ENCODE data around the gene PGGHG. TPM values are rescaled to one million over a fixed set of nuclear protein-coding genes. Genes with fewer than 3 reads are reported as not detected.

The PGGHG gene
- polyA plus RNA-seq, 4 donors: 86.9 to 154 (median 122) TPM

DNA sequence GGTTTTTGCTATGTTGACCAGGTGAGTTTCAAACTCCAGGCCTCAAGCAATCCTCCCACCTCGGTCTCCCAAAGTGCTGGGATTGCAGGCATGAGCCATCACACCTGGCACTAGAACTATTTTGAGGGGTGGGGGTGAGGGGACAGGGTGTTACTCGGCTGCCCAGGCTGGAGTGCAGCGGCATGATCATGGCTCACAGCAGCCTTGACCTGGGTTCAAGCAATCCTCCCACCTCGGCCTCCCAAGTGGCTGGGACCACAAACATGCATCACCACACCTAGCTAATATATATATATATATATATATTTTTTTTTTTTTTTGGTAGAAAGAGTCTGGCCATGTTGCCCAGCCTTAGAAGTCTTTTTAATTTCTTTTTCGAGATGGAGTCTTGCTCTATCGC is 48.8 kb downstream of the PGGHG start:
- Histone ChIP-seq H3K27me3 (ENCODE audit: control insufficient read depth in 3 of 3, insufficient read depth in 3 of 3, low read length in 3 of 3) (no peaks in the 10 kb centered on the region), H3K4me3 (ENCODE audit: low read depth in 1 of 3, low read length in 3 of 3) (no peak overlapping the region), H3K4me1 (ENCODE audit: control insufficient read depth in 3 of 3, insufficient read depth in 2 of 3, low read depth in 1 of 3, low read length in 2 of 3) (peaks cover 0 to 27% (median 7%) of the 10 kb centered on the region in 3 donors), H3K27ac (ENCODE audit: low read depth in 1 of 3, low read length in 2 of 3) (no peak overlapping the region), H3K36me3 (ENCODE audit: control insufficient read depth in 3 of 3, insufficient read depth in 2 of 3, low read depth in 1 of 3, low read length in 3 of 3) (no peaks in the 10 kb centered on the region), H3K9me3 (ENCODE audit: control insufficient read depth in 2 of 2, insufficient read depth in 1 of 2, low read depth in 1 of 2, low read length in 1 of 2) (no peaks in the 10 kb centered on the region)
- no peak for FAIRE-seq
- 90 to 96% (median 90%) methylated on average over 6 of the region's 6 CpGs for WGBS, 3 donors
- DNase-seq: no peak

DNA sequence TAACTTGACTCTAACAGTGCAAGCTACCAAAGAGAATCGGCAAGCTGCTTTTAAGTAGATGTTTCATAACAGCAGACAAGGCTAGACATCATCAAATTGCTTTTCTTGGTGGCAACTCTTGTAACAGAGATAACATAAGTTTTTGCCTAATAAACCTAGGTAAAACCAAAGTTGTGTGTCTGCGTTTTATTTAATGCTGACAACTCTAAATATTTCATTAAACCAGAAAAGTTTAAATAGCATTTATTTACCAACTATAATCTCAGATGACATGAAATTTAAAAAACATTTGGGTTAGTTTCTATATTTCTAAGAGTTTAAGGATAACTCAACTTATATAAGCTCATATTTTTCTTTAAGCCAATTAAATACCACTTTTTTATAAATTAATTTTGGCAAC is 51.0 kb downstream of the PGGHG start:
- H3K36me3 ChIP-seq (ENCODE audit: control insufficient read depth in 3 of 3, insufficient read depth in 2 of 3, low read depth in 1 of 3, low read length in 3 of 3): no peaks in the 10 kb centered on the region
- no peak for FAIRE-seq
- no peak for DNase-seq
- peaks cover 0 to 17% (median 4%) of the 10 kb centered on the region in 3 donors for H3K4me1 ChIP-seq (ENCODE audit: control insufficient read depth in 3 of 3, insufficient read depth in 2 of 3, low read depth in 1 of 3, low read length in 2 of 3)
- H3K27me3 ChIP-seq (ENCODE audit: control insufficient read depth in 3 of 3, insufficient read depth in 3 of 3, low read length in 3 of 3): no peaks in the 10 kb centered on the region
- 92 to 95% (median 93%) methylated on average over 2 of the region's 2 CpGs for WGBS, 3 donors
- H3K4me3 ChIP-seq (ENCODE audit: low read depth in 1 of 3, low read length in 3 of 3): no peak overlapping the region
- H3K9me3 ChIP-seq (ENCODE audit: control insufficient read depth in 2 of 2, insufficient read depth in 1 of 2, low read depth in 1 of 2, low read length in 1 of 2): no peaks in the 10 kb centered on the region
- no peak overlapping the region for H3K27ac ChIP-seq (ENCODE audit: low read depth in 1 of 3, low read length in 2 of 3)

DNA sequence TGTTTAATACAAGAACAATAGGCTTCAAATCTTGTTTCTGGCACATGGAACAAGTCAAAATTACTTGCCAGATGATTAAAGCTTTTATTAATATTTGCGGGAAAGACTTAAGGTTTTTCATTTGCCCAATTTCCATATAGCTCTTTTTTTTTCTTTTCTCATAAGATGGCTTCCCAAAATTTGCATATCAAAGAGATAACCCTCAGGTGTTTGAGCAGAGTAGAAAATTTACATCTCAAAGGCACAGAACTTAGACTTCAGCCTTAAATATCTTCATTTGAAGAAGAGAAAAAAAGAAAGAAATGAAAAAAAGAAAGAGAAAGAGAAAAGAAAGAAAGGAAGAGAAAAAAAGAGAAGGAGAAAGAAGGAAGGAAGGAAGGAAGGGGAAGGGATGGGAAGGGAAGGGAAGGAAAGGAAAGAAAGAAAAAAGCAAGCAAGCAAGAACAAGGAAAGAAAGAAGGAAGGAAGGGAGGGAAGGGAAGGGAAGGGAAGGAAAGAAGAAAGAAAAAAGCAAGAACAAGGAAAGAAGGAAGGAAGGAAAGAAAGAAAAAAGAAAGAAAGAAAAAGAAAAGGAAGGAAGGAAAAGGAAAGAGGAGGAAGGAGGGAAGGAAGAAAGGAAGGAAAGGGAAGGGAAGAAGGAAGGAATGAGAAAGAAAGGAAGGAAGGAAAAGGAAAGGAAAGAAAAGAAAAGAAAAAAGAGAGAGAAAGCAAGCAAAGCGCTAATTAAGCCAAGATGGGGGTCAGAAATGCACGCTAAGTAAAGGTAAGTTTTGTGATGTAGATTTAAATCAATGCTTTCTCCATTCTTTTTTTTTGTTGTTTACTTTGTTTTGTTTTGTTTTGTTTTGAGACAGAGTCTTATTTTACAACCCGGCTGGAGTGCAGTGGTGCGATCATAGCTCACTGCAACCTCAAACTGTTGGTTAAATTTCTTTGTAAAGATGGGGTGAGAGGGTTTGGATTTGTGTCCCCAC is 51.9 kb downstream of the PGGHG start:
- 82 to 85% (median 83%) methylated on average over 5 of the region's 5 CpGs for WGBS, 3 donors
- FAIRE-seq: no peak
- H3K27ac ChIP-seq (ENCODE audit: low read depth in 1 of 3, low read length in 2 of 3): no peak overlapping the region
- H3K9me3 ChIP-seq (ENCODE audit: control insufficient read depth in 2 of 2, insufficient read depth in 1 of 2, low read depth in 1 of 2, low read length in 1 of 2): no peaks in the 10 kb centered on the region
- no peaks in the 10 kb centered on the region for H3K27me3 ChIP-seq (ENCODE audit: control insufficient read depth in 3 of 3, insufficient read depth in 3 of 3, low read length in 3 of 3)
- H3K4me3 ChIP-seq (ENCODE audit: low read depth in 1 of 3, low read length in 3 of 3): no peak overlapping the region
- no peaks in the 10 kb centered on the region for H3K36me3 ChIP-seq (ENCODE audit: control insufficient read depth in 3 of 3, insufficient read depth in 2 of 3, low read depth in 1 of 3, low read length in 3 of 3)
- no peak for DNase-seq
- H3K4me1 ChIP-seq (ENCODE audit: control insufficient read depth in 3 of 3, insufficient read depth in 2 of 3, low read depth in 1 of 3, low read length in 2 of 3): peaks cover 0 to 11% (median 4%) of the 10 kb centered on the region in 3 donors

DNA sequence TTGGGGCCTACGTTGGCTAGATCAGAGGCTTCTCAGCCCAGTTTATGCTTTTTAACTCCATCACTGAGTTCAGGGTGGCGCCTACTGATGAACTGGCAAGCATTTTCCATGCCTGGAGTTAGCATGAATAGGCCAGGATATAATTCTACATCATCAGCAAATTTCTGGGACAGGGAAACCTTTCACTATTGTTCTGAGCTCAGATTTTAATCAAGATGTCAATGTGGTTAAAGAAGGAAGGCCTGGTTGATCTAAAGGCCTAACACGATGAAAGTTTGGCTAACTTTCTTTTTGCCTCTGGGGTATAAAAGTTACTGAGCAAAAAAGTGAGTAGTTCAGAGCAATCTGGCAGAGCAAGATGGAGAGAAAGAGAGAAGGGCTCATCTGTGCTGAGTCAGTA is 53.4 kb downstream of the PGGHG start:
- H3K27me3 ChIP-seq (ENCODE audit: control insufficient read depth in 3 of 3, insufficient read depth in 3 of 3, low read length in 3 of 3): no peaks in the 10 kb centered on the region
- DNase-seq (no peak), FAIRE-seq (no peak)
- H3K4me3 ChIP-seq (ENCODE audit: low read depth in 1 of 3, low read length in 3 of 3): no peak overlapping the region
- 76 to 79% (median 78%) methylated on average over 3 of the region's 3 CpGs for WGBS, 3 donors
- no peaks in the 10 kb centered on the region for H3K36me3 ChIP-seq (ENCODE audit: control insufficient read depth in 3 of 3, insufficient read depth in 2 of 3, low read depth in 1 of 3, low read length in 3 of 3)
- H3K4me1 ChIP-seq (ENCODE audit: control insufficient read depth in 3 of 3, insufficient read depth in 2 of 3, low read depth in 1 of 3, low read length in 2 of 3): no peaks in the 10 kb centered on the region
- H3K27ac ChIP-seq (ENCODE audit: low read depth in 1 of 3, low read length in 2 of 3): no peak overlapping the region
- no peaks in the 10 kb centered on the region for H3K9me3 ChIP-seq (ENCODE audit: control insufficient read depth in 2 of 2, insufficient read depth in 1 of 2, low read depth in 1 of 2, low read length in 1 of 2)

DNA sequence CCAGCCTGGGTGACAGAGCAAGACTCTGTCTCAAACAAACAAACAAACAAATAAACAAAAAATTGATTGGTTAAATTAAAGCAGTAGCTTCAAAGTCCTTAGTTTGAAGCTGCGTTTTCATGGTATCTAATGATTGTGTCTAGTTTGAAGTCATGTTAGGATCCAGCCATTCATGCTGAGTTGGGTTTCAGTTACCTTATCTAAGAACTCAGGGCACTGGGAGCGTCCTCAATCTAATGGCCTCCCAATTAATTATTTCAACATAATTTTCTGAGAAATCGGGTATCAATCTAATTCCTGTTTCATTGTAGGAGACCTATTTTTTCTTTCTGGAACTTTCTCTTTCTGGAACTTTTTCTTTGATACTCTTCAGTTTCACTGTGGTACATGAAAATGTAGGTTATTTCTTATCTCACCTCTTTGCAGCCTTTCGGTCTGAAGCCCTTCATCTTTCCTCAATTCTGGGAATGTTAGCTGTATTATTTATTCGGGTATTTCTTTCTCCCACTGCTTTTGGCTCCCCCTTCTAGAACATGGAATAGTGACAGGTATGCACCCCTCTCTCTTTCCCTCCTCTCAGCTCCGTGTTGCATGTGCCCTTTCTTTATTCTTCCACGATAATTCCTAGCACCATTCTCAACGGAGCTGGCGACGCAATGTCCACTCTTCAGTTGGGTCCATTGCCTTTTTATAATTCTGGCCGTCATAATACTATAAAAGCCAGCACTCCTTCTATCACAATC is 56.1 kb downstream of the PGGHG start:
- Histone ChIP-seq H3K36me3 (ENCODE audit: control insufficient read depth in 3 of 3, insufficient read depth in 2 of 3, low read depth in 1 of 3, low read length in 3 of 3) (no peaks in the 10 kb centered on the region), H3K27ac (ENCODE audit: low read depth in 1 of 3, low read length in 2 of 3) (no peak overlapping the region), H3K4me1 (ENCODE audit: control insufficient read depth in 3 of 3, insufficient read depth in 2 of 3, low read depth in 1 of 3, low read length in 2 of 3) (peaks cover 0 to 5% (median 0%) of the 10 kb centered on the region in 3 donors), H3K9me3 (ENCODE audit: control insufficient read depth in 2 of 2, insufficient read depth in 1 of 2, low read depth in 1 of 2, low read length in 1 of 2) (no peaks in the 10 kb centered on the region), H3K4me3 (ENCODE audit: low read depth in 1 of 3, low read length in 3 of 3) (no peak overlapping the region), H3K27me3 (ENCODE audit: control insufficient read depth in 3 of 3, insufficient read depth in 3 of 3, low read length in 3 of 3) (no peaks in the 10 kb centered on the region)
- WGBS, 3 donors: 85 to 91% (median 90%) methylated on average over 11 of the region's 11 CpGs
- no peak for FAIRE-seq
- DNase-seq: no peak

Other genes starting within 250 kb of the PGGHG start
- not detected for gene SCGB1C1, start 96.0 kb upstream of the PGGHG start, polyA plus RNA-seq
- 10 to 100 TPM; 30.4 to 58.2 (median 35.5) TPM for gene BET1L, start 81.7 kb upstream of the PGGHG start, polyA plus RNA-seq
- gene RIC8A, start 81.4 kb upstream of the PGGHG start, polyA plus RNA-seq: 10 to 100 TPM; 57.8 to 64.3 (median 60.9) TPM
- gene SIRT3, start 52.8 kb upstream of the PGGHG start, polyA plus RNA-seq: 10 to 100 TPM; 15.9 to 46.7 (median 19.6) TPM
- 100 to 1,000 TPM; 104 to 159 (median 149) TPM for gene PSMD13, start 52.1 kb upstream of the PGGHG start, polyA plus RNA-seq
- 10 to 100 TPM; 42.2 to 81.5 (median 58.7) TPM for gene NLRP6, start 10.7 kb upstream of the PGGHG start, polyA plus RNA-seq
- under 1 TPM in 1 of 4 donors, not detected in 3; 0.90 TPM for gene IFITM5, start 10.4 kb downstream of the PGGHG start, polyA plus RNA-seq
- gene IFITM2, start 18.7 kb downstream of the PGGHG start, polyA plus RNA-seq: 100 to 1,000 TPM in 1 of 4 donors, 10 to 100 TPM in 3; 21.7 to 490 (median 51.9) TPM
- gene IFITM1, start 24.9 kb downstream of the PGGHG start, polyA plus RNA-seq: 100 to 1,000 TPM in 2 of 4 donors, 10 to 100 TPM in 1, 1 to 10 TPM in 1; 8.9 to 520 (median 146) TPM
- gene IFITM3, start 31.7 kb downstream of the PGGHG start, polyA plus RNA-seq: 1,000 to 10,000 TPM in 1 of 4 donors, 100 to 1,000 TPM in 2, 10 to 100 TPM in 1; 49.2 to 1,181 (median 147) TPM
- gene B4GALNT4, start 80.4 kb downstream of the PGGHG start, polyA plus RNA-seq: 10 to 100 TPM in 1 of 4 donors, 1 to 10 TPM in 3; 4.5 to 23.8 (median 7.5) TPM
- gene PKP3, start 105.1 kb downstream of the PGGHG start, polyA plus RNA-seq: 100 to 1,000 TPM in 2 of 4 donors, 10 to 100 TPM in 2; 72.5 to 152 (median 111) TPM
- gene SIGIRR, start 125.9 kb downstream of the PGGHG start, polyA plus RNA-seq: 100 to 1,000 TPM in 2 of 4 donors, 10 to 100 TPM in 2; 87.3 to 219 (median 156) TPM
- 100 to 1,000 TPM in 3 of 4 donors, 10 to 100 TPM in 1; 84.7 to 363 (median 220) TPM for gene ANO9, start 152.9 kb downstream of the PGGHG start, polyA plus RNA-seq
- 10 to 100 TPM in 3 of 4 donors, 1 to 10 TPM in 1; 9.5 to 20.3 (median 15.4) TPM for gene PTDSS2, start 161.2 kb downstream of the PGGHG start, polyA plus RNA-seq
- 100 to 1,000 TPM in 2 of 4 donors, 10 to 100 TPM in 2; 80.9 to 120 (median 100) TPM for gene RNH1, start 218.1 kb downstream of the PGGHG start, polyA plus RNA-seq
- gene HRAS, start 246.4 kb downstream of the PGGHG start, polyA plus RNA-seq: 100 to 1,000 TPM in 2 of 4 donors, 10 to 100 TPM in 2; 23.6 to 142 (median 92.7) TPM
- 1 to 10 TPM in 2 of 4 donors, under 1 TPM in 2; 0.54 to 2.7 (median 1.0) TPM for gene LRRC56, start 248.4 kb downstream of the PGGHG start, polyA plus RNA-seq